Inflammatory macrophage treated with lipopolysaccharide for 4 hours (primary cell): ENCODE results near the gene CAPN5.
A peak's percentile ranks its signal among the peaks of the same experiment; 100 is the strongest.

Source experiments
- DNase-seq: peaks from one replicate; pipeline ENCODE4 v3.0.0-alpha.2; 2020

CAPN5 gene

GRCh38 chr11:77121876-77122575, 55.3 kb downstream of the CAPN5 start:
- no peak for DNase-seq

GRCh38 chr11:77122576-77123212, 55.9 kb downstream of the CAPN5 start:
- DNase-seq: no peak

GRCh38 chr11:77123591-77123990, 56.8 kb downstream of the CAPN5 start:
- no peak for DNase-seq

GRCh38 chr11:77124041-77124440, 57.3 kb downstream of the CAPN5 start:
- DNase-seq: no peak

- no peak for DNase-seq
Measured at GRCh38 chr11:77124488-77124887, 57.7 kb downstream of the CAPN5 start.

- no peak for DNase-seq
Measured at GRCh38 chr11:77125191-77125590, 58.4 kb downstream of the CAPN5 start.

GRCh38 chr11:77125695-77126094, 58.9 kb downstream of the CAPN5 start:
- no peak for DNase-seq

- no peak for DNase-seq
Measured at GRCh38 chr11:77126156-77126775, 59.5 kb downstream of the CAPN5 start.

- no peak for DNase-seq
Measured at GRCh38 chr11:77126861-77127234, 60.1 kb downstream of the CAPN5 start.

- DNase-seq: peak; percentile 23
Measured at GRCh38 chr11:77127235-77127911, 60.6 kb downstream of the CAPN5 start.

- no peak for DNase-seq
Measured at GRCh38 chr11:77127920-77128691, 61.3 kb downstream of the CAPN5 start, which contains the start of gene MYO7A. TSS of gene MYO7A (plus strand) at chr11:77128246. CDS start at chr11:77130635, 2,389 bp downstream.

- DNase-seq: no peak
Measured at GRCh38 chr11:77129069-77129841, 62.5 kb downstream of the CAPN5 start.

- DNase-seq: no peak
Measured at GRCh38 chr11:77129842-77130756, 63.3 kb downstream of the CAPN5 start.

- DNase-seq: no peak
Measured at GRCh38 chr11:77130763-77131513, 64.2 kb downstream of the CAPN5 start.

GRCh38 chr11:77131560-77131959, 64.8 kb downstream of the CAPN5 start:
- DNase-seq: no peak

- no peak for DNase-seq
Measured at GRCh38 chr11:77135069-77135468, 68.3 kb downstream of the CAPN5 start.

GRCh38 chr11:77136074-77136473, 69.3 kb downstream of the CAPN5 start:
- no peak for DNase-seq

- DNase-seq: no peak
Measured at GRCh38 chr11:77136784-77137420, 70.1 kb downstream of the CAPN5 start.

GRCh38 chr11:77137421-77137820, 70.7 kb downstream of the CAPN5 start:
- DNase-seq: no peak
